Cardiac atrium fibroblast (primary cell): ENCODE data around the gene GSTT4. TPM values are rescaled to one million over a fixed set of nuclear protein-coding genes. Genes with fewer than 3 reads are reported as not detected.

Source experiments
- total RNA-seq: library from RNA; depleted of rRNA; stranded (reverse); fragments of >200 nt; gene quantifications from 2 replicates; pipeline ENCODE4 v1.2.3, GENCODE V29; 2015

The GSTT4 gene
- total RNA-seq: not detected in 2 replicates

GRCh38 chr22:24005201-24005600, at the start of gene GSTT4:
TSS of gene GSTT4 (minus strand) at chr22:24005453. CDS start at chr22:24005356, 97 bp downstream.

DNA sequence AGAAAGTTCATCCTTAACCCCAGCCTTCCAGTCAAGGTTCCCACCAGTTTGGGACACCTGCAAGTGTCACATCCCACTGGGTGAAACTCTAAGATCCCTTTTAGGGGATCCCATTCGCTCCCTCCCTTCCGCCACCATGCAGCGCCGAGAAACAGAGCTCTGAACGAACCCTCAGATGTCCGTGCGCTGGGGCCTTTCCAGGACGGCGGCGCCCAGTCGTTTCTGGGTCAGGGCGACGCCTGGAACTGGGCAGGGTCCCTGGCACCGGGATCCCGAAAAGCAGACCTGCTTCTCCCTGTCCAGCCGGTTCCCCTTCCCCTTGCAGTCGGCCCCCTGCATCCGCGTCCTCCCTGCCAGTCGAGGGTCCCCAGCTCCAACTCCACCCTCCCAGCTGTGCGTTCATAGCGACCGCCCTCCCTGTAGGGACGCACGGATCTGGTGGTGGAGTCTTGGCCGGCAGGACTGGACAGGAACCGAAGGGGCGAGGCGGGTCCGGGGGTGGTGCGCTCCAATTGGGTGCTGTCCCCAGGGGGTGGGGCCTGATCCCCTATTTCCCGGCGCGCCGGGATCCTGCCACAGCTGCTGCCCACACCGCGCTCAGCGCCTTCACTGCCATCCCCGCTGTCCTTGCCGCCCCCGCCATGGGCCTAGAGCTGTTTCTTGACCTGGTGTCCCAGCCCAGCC, 25.6 kb downstream of the GSTT4 start, which contains the start of gene GSTT2:
Gene GSTT2 (plus strand): TSS at position 578 of the 684 bp plus-strand sequence.

DNA sequence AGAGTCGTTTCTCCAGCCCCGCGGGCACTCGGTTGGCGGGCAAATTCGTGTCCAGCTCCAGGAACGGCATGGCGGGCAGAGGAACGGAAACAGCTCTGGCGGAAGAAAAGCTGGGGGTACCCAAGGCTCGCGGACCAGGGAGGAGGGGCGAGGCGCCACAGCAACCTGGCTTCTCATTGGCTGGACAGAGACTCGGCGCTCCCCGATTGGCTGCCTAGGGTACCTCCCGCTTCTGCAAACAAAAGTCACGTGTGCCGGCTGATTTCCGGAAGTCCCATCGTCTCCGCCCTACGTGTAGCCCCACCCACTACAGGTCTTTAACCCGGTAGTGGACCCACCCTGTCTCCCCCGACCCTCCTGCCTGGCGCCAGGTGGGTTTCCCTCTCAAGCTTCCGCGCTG, 30.9 kb downstream of the GSTT4 start, which contains the start of gene DDT:
Gene DDT (minus strand): TSS at position 97 of the 400 bp plus-strand sequence. CDS start 27 bp downstream, at position 70.

GRCh38 chr22:23966568-23966967, 38.7 kb downstream of the GSTT4 start, which contains the start of gene DDTL:
TSS of gene DDTL (plus strand) at chr22:23966888. CDS start at chr22:23966915, 27 bp downstream.

DNA sequence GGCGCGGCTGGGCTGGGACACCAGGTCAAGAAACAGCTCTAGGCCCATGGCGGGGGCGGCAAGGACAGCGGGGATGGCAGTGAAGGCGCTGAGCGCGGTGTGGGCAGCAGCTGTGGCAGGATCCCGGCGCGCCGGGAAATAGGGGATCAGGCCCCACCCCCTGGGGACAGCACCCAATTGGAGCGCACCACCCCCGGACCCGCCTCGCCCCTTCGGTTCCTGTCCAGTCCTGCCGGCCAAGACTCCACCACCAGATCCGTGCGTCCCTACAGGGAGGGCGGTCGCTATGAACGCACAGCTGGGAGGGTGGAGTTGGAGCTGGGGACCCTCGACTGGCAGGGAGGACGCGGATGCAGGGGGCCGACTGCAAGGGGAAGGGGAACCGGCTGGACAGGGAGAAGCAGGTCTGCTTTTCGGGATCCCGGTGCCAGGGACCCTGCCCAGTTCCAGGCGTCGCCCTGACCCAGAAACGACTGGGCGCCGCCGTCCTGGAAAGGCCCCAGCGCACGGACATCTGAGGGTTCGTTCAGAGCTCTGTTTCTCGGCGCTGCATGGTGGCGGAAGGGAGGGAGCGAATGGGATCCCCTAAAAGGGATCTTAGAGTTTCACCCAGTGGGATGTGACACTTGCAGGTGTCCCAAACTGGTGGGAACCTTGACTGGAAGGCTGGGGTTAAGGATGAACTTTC, 44.0 kb downstream of the GSTT4 start, which contains the start of gene GSTT2B:
Gene GSTT2B (minus strand): TSS at position 112 of the 688 bp plus-strand sequence. CDS start 64 bp downstream, at position 48.

Other genes with a start within 250 kb of the GSTT4 start
- not detected in 2 replicates for gene C22orf15, start 242.5 kb downstream of the GSTT4 start, total RNA-seq
- 0.36 and 1.1 TPM in 2 replicates for gene CHCHD10, start 237.5 kb downstream of the GSTT4 start, total RNA-seq
- gene MMP11, start 232.6 kb downstream of the GSTT4 start, total RNA-seq: 2.0 and 6.8 TPM in 2 replicates
- 72.4 and 83.8 TPM in 2 replicates for gene SMARCB1, start 218.5 kb downstream of the GSTT4 start, total RNA-seq
- gene DERL3, start 166.4 kb downstream of the GSTT4 start, total RNA-seq: under 0.01 and 0.16 TPM in 2 replicates
- gene SLC2A11, start 147.6 kb downstream of the GSTT4 start, total RNA-seq: 4.3 and 11.3 TPM in 2 replicates
- gene MIF, start 111.1 kb downstream of the GSTT4 start, total RNA-seq: 833 and 861 TPM in 2 replicates
- 0.97 and 1.4 TPM in 2 replicates for gene GSTT2B, start 44.3 kb downstream of the GSTT4 start, total RNA-seq
- gene DDTL, start 38.6 kb downstream of the GSTT4 start, total RNA-seq: 0.16 TPM in 1 of 2 replicates, not detected in the other
- gene DDT, start 31.0 kb downstream of the GSTT4 start, total RNA-seq: 129 and 180 TPM in 2 replicates
- gene GSTT2, start 25.3 kb downstream of the GSTT4 start, total RNA-seq: not detected in 2 replicates
- 20.9 and 28.5 TPM in 2 replicates for gene CABIN1, start 5.9 kb upstream of the GSTT4 start, total RNA-seq
- 25.3 and 54.0 TPM in 2 replicates for gene SUSD2, start 176.0 kb upstream of the GSTT4 start, total RNA-seq
- 173 and 218 TPM in 2 replicates for gene GGT5, start 239.6 kb upstream of the GSTT4 start, total RNA-seq